ENCODE results near the gene DLG4. TPM values are rescaled to one million over a fixed set of nuclear protein-coding genes. Genes with fewer than 3 reads are reported as not detected.
A peak's percentile ranks its signal among the peaks of the same experiment; 100 is the strongest.

The DLG4 gene
- total RNA-seq, 1 donor, result 11.9 TPM

- DNase-seq (ENCODE audit: low read depth), result no peak
- H3K4me3 ChIP-seq (ENCODE audit: low read depth, low read length), result peak overlapping the region; percentile 33
- TF ChIP-seq CTCF (IDR thresholded peaks at IDR 0.05; ENCODE audit: insufficient read depth, low read length), result no peak
Observed at GRCh38 chr17:7260651-7261378, 41.2 kb upstream of the DLG4 start.

DNA sequence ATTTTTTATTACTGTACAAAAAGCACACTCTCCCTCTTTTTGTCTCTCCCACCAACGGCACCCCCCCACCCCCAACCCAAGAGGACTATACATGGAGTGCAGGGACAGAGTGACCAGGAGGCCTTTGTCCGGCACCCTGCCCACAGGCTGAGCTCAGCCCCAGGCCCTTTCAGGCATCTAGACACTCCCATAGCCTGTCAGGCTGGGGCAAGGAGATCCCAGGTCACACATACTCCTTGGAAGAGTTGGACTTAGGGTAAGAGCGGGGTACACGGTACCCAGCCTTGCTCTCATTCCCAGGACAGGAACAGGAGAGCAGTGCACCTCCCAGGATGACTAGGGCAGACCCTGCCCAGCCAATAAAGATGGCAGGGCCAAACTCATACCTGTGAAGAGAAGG, 40.5 kb upstream of the DLG4 start:
- no peak for TF ChIP-seq CTCF (IDR thresholded peaks at IDR 0.05; ENCODE audit: insufficient read depth, low read length)
- no peak overlapping the region for H3K4me3 ChIP-seq (ENCODE audit: low read depth, low read length)
- DNase-seq (ENCODE audit: low read depth), result no peak

GRCh38 chr17:7259555-7259889, 39.9 kb upstream of the DLG4 start:
- DNase-seq (ENCODE audit: low read depth), result no peak
- no peak for TF ChIP-seq CTCF (IDR thresholded peaks at IDR 0.05; ENCODE audit: insufficient read depth, low read length)
- H3K4me3 ChIP-seq (ENCODE audit: low read depth, low read length), result no peak overlapping the region

DNA sequence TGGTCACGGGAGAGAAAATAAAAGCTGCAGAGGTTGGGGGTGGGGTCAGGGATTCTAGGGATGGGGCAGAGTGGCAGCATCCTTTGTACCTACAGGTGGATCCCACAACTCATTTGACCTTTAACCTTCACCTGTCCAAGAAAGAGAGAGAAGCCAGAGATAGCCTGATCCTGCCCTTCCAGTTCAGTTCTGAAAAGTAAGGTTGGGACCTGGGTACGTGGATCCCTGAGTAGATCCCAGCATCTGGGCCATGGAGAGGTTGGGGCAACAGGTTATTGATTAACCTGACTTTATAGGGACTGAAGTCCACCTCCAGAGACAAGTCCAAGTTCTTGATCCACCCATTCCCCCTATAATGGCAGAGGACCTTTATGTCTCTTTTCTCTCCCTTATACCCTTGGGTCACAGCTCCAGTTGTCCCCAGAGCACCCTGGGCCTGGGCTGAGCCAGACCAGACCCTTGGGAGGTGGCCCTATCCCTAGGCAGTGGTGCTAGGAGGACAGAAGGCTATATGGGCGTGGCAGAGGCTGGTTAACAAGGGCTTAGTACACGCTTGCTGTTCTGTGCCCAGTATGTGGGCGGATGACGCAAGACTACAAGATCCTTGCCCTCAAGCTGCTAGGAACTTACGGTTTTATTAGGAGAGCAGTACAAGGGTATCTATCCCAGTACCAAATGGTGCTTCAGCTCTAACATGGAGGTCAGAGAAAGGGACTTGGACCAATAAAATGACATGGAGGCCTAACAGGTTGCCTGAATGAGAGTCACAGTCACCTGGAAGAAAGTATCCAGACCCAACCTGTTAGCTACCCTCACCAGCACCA, 39.3 kb upstream of the DLG4 start:
- TF ChIP-seq CTCF (IDR thresholded peaks at IDR 0.05; ENCODE audit: insufficient read depth, low read length), result no peak
- H3K4me3 ChIP-seq (ENCODE audit: low read depth, low read length), result no peak overlapping the region
- DNase-seq (ENCODE audit: low read depth), result peak; percentile 45

- TF ChIP-seq CTCF (IDR thresholded peaks at IDR 0.05; ENCODE audit: insufficient read depth, low read length), result no peak
- H3K4me3 ChIP-seq (ENCODE audit: low read depth, low read length), result no peak overlapping the region
- no peak for DNase-seq (ENCODE audit: low read depth)
Observed at GRCh38 chr17:7256766-7257456, 37.3 kb upstream of the DLG4 start.

GRCh38 chr17:7254511-7254910, 34.9 kb upstream of the DLG4 start:
- TF ChIP-seq CTCF (IDR thresholded peaks at IDR 0.05; ENCODE audit: insufficient read depth, low read length), result no peak
- no peak overlapping the region for H3K4me3 ChIP-seq (ENCODE audit: low read depth, low read length)
- no peak for DNase-seq (ENCODE audit: low read depth)

All from fibroblast of the aortic adventitia (primary cell).